GM19324 (cell line): Measurements from ENCODE around the gene CCDC170.

Source experiments
- ATAC-seq: cut with Tn5 transposase; IDR thresholded peaks from one replicate; pipeline ENCODE4 v1.9.1; 2021; ENCODE audit warnings: mild to moderate bottlenecking, moderate library complexity; ENCODE audit not compliant: unreplicated experiment, low FRiP score

The CCDC170 gene

DNA sequence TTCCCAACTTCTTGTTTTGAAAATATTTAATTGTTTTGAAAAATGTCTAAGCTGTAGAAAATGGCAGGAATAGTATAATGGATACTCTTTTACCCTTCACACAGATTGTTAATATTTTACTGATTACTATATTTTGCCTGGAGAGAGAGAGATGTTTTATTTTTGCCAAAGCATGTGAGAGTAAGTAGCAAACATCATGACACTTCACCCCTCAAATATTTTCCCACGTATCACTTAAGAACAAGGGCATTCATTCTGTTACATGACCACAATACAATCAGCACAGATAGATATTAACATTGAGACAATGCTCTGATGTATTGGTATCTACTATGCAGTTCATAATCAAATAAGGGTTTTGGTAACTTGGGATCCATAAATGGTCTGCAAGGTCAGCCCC lies 116.5 kb downstream of the CCDC170 start:
- no peak for ATAC-seq

DNA sequence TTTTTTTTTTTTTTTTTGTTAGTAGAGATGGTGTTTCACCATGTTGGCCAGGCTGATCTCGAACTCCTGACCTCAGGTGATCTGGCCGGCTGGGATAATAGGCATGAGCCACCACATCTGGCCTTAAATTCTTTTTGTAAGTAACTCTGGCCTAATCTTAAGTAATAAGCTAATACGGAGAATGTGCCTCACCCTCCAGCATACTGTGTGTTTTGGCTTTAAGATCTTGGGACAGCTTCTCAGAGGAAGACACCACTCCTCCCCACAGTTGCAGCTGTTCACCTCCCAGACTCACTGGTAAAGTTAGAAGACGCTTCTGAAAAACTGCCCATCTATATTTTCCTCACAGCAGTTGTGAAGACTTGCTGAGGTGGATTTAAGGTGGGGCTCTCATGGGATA lies 120.8 kb downstream of the CCDC170 start:
- ATAC-seq, result no peak

DNA sequence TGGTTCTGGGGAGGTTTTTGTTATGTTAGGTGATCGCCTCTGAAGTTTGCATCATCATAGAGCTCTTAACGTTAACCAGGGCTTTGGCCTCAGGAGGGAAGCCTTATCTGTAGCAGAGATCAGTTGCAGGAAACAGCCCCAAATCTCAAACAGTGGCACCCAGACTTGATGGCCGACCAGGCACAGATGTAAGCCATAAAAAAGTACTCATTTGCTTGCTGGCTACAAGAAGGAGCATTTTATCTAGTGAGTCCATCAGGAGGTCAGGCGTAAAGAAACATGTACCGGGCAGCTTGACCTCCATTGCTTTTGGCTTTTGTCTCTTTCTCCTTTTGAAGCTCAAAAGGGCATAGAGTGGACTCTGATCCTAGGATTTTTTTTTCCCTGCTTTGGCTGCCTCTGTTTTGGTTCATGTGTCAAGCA lies 122.3 kb downstream of the CCDC170 start:
- ATAC-seq, result no peak

DNA sequence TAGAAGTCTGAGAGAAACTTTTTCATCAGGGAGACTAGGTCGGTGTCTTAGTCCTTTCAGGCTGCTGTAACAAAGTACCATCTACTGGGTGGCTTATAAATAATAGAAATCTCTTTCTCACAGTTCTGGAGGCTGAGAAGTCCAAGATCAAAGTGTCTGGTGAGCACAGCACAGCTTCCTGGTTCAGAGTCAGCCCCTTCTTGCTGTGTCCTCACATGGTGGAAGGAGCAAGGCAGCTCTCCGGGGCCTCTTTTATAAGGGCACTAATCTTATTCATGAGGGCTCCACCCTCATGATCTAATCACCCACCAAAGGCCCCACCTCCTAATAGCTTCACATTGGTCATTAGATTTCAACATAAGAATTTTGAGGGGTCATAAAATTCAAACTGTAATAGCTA lies 122.8 kb downstream of the CCDC170 start:
- ATAC-seq, result no peak

DNA sequence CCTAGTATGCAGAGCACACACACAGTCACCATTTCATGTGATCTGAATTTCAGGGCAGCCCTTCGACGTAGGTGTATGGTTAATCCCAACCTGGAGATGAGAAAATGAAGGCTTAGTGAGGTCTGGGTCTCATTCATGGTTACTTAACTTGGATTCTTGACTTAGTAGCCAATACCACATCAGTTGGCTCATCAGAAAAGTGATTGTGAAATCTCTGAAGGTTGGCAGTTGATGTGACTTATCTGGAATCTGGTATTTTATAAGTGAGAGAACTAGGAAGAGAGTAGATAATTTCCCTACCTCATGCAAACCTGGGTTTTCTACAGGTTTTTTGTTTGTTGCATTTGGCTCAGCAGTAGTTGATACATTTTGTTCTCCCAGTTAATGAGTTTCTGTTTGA lies 123.7 kb downstream of the CCDC170 start:
- ATAC-seq, result no peak

DNA sequence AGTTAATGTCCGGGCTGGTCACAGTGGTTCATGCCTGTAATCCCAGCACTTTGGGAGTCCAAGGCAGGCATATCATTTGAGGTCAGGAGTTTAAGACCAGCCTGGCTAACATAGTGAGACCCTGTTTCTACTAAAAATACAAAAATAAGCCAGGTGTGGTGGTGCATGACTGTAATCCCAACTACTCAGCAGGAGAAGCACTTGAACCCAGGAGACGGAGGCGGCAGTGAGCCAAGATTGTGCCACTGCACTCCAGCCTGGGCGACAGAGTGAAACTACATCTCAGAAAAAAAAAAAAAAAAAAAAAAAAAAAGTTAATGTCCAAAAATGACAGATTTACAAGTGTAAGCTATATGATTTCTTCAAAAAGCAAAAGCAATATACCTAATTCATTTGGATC lies 124.9 kb downstream of the CCDC170 start:
- no peak for ATAC-seq

DNA sequence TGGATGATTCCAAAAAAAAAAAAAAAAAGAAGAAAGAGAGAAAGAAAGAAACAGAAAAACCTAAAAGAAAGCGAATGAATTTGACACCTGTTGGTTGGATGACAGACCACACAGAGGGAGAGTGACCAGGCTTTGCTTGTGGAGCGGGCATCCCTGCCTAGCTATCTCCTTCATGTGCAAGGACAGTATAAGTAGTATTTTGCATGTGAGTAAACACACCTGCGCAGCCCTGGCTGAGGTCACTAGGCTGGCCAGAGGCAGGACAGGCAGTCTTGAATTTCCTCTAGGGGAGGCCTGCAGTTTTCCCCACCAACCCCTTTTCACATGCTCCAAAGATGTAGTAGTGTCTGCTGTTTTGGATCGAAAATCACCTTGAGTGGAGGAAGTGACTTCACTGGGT lies 126.4 kb downstream of the CCDC170 start:
- ATAC-seq, result no peak

DNA sequence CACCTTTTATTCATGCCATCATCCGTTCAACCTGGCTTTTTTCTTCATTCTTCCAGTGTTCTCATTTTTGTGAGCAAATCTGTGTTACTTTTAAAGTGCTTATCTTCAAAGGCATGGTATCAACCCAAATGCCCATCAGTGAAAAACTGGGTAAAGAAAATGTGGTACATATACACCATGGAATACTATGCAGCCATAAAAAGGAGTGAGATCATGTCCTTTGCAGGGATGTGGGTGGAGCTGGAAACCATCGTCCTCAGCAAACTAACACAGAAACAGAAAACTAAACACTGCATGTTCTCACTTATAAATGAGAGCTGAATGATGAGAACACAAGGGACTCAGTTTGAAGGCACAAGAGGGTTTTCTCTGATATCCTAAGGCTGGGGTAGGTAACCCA lies 130.3 kb downstream of the CCDC170 start:
- ATAC-seq, result no peak

DNA sequence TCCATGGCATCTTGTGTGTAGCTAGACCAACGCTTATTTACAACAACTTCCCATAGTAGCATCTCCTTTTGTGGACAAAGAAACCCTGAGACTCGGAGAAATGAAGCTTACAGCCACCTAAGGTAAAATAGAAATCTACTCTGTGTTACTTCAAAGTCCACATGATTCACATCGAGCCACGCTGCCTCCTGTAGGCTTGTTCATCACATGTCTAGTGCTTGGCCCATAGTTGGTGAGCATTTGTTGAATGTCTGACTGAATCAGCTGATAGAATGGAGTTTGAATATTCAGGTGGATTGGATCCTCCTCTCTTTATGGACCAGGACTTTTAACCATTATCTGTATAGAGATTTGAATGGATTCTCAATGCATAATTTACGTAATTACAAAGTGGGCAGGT lies 130.7 kb downstream of the CCDC170 start:
- ATAC-seq, result no peak

DNA sequence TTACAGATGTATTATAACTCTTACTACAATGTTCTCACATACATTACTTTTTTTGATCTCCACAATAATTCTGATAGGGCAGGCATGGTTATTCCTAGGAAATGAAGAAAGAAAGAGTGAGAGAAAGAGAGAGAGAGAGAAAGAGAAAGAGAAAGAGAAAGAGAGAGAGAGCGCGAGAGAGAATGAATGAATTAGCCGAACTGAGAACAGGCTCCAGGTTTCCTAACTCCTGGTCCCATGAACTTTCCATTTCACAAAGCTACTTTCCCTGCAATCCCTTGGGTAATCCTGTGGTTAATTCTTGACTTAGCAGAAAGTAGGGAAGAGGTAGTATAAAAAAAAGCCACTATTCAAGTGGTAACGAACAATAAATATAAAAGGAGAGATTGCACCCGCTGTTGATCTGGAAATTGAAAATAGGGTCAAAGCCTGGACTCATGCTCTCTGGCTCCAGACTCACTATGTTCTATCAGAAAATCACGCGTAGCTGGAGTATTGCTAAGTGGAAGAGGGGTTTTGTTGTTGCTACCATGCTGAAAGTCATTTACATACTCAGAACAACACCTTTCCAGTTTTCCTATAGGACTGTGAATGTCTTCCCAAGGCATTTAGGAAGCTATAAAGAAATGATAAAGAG lies 131.2 kb downstream of the CCDC170 start:
- ATAC-seq, result no peak

DNA sequence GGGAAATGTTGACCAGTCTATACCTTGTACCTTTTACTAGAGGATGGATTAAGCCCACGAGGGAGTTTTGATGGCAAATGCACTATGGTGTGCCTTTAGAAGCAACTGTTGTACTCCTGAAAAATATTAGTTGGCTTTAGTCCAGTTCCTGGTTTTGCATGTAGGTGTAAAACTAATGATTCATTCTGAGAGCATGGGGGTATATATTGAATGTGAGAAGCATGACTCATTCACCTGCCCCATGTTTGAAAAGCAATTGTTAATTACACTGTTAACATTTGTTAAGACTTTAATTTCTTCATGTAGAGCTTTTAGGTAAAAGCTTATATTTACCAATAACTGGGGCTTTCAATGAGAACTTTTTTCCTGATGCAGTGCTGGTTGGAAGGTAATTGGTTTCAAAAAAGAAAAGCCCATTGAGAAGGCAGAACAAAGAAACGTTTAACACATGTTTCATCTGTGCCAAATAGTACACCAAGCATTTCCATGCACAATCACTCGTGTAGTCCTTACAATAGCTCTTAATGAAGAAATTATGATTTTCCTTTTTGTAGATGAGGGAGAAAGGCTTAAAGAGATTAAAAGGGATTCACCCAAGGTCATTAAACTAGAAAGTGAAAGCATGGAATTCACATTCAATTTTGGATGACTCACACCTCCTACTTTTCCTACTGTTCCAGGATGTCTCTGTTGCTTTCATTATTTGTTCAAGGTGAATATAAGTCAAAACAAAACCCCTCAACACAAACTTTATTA lies 134.1 kb downstream of the CCDC170 start:
- no peak for ATAC-seq

DNA sequence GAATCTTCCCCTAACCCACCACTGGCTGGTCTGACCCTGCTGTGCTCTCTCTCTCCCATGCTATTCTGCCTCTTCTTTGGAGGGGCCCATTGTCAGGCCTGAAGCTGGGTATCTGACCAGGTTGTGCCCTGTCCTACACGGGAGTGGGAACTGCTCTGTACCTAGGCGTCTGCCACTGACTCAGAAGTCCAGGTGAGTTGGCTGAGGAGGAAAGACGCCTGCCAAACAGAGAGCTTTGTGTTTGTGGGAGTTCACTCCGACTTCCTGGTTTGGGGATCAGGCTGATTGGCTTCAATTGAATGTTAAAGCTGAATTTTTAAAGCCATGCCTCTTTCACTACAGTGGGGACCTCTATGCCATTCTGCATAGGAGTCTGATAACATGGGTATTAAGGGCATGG lies 136.0 kb downstream of the CCDC170 start:
- no peak for ATAC-seq

DNA sequence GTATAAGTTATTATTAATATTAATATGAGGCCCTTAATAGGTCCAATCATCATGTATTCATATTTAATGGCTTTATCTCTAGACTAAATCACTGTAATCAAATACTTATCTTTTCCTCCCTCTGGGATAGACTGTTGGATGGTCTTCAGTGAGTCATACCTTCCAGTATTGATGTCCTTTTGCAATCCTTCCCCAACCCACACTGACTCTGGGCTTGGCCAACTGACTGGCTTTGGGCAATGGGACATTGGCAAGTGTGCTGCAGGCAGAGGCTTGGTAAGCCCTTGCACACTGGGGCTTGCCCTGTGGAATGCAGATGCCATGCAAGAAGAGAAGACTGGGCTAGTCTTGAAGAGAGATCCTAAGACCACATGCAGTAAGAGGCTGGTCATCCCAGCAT lies 136.6 kb downstream of the CCDC170 start:
- no peak for ATAC-seq

DNA sequence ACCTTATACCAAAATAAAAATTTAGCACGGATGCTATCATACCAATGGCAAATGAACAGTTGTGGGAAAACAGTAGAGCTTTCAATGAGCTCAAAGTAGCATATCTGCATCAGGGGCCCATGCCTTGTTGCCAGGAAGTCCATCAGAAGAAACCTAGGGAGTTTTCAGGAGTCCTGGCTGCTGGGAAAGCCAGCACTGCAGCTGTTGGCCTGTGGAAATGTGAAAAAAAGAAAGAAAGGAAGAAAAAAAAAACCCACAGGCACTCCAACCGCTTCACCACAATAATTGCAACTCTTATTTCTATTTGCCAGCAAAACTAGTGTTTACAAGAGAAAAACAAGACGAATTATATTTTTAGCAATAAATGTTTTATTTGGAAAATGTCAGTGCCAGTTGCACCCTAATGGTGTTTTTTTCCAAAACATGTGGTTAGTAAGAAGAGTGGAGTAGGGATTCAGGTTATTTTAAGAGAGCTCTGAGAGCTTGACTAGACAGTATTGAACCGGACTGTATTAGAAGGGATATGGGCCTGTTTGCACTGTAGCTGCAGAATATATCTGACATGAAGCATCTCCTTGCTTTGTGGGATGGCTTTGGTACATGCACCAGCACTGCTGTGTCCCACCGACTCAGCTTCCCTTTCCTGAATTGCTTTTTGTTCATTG lies 137.3 kb downstream of the CCDC170 start:
- ATAC-seq, result no peak

DNA sequence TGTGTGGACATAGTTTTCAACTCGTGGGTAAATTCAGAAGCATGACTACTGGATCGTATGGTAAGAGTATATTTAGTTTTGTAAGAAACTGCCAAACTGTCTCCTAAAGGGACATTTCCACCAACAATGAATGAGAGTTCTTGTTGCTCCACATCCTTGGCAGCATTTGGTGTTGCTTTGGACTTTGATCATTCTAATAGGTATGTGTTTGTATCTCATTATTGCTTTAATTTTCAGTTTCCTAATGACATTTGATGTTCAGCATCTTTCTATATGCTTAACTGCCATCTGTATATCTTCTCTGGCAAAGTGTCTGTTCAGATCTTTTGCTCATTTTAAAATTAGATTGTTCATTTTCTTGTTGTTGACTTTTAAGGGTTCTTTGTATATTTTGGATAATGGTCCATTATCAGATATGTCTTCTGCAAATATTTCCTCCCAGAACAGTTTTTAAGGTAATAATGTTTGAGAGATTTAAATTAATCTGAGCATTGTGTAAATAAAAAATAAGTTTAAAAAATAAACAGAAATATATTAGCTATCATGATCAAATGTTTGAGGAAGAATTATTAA lies 138.7 kb downstream of the CCDC170 start:
- no peak for ATAC-seq

DNA sequence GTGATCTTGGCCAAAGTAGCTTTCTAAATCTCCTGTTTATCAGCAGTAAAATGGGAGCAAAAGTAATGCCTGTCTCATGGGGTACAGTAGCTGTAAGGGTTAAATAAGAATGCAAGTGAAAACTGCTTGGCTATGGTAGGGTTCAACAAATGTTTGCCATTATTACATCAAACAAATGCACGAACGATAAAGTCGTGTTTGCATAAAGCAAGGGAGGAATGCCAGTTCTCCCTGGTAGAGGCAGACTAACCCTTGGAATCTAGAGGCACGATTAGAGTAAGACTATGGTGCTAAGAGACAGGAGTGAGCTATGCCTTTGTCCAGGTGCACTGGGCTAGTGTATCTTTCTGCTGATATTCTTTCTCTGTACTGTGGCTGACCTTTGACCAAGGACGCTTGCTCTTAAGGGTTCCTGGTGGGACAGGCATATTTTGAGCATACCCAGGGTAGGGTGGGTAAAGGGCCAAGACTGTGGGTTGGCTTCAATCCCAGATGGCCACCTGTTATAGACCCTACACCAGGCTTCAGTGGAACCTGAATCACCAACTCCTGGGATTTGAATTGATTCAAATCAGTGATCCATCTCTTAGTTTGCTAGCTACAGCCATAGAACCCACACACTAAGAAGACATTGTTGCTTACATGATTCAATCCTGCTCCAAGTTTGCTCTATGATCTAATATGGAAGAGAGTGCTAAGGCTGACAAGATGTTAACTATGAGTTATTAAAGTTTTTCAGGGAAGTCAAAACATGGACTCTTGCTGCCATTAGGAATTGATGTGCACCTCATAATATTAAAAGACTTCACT lies 139.9 kb downstream of the CCDC170 start:
- no peak for ATAC-seq

DNA sequence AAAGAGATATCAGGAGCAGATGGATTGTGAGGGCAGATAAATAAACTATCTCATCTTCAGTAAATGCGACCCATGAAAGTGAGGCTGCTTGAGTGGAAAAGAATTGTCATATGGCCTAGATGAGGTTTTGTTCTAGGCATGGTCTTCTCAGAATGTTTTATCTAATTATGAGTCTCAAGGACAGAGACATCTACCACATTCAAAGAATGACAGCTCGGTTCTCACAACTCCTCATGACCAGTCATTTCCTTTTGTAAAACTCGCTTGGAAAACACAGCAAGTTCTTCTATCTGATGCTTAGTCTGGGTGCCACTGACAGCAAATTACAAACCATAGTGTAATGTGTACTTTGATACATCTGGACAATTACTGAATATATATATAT lies 140.5 kb downstream of the CCDC170 start:
- no peak for ATAC-seq

DNA sequence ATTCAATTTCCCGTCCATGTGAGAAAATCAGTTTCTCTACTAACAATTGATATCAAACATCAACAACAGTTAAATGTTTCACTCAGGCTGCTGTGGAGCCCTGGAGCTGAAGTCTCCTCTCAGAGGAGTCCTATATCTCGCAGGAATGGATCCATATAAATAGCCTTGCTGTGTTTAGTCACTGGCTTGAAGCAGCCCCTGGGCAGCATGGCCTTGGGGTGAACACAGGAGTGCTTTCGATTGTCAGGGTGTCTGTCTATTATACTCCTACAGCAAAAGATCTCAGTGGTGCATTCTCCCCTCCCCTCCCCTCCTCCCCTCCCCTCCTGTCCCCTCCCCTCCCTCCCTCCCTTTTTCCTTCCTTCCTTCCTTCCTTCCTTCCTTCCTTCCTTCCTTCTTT lies 141.9 kb downstream of the CCDC170 start:
- no peak for ATAC-seq

DNA sequence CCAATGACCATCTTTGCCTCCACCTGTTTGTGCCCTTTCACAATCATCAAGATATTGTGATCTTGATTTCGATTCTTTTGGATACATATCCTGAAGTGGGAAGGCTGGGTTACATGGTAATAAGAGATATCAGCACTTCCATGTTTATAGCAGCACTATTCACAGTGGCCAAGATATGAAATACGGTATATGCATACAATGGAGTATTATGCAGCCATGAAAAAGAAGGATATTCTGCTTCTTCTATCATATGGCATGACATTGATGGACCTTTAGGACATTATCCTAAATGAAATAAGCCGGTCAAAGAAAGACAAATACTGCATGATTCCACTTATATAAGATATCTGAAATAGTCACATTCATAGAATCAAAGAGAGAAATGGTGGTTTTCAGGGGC lies 144.0 kb downstream of the CCDC170 start:
- no peak for ATAC-seq

DNA sequence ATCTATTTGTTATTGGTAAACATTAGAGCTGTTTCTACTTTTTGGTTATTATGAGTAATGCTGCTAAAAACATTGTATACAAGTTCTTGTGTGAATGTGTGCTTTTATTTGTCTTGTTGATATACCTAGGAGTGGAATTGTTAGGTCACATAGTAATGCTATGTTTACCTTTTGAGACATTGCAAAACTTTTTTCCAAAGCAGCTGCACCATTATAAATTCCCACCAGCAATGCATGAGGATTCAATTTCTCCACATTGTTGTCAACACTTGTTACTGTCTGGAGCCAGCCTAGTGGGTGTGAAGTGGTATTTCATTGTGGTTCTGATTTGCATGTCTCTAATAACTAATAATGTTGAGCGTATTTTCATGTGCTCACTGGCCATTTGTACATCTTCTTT lies 145.9 kb downstream of the CCDC170 start:
- no peak for ATAC-seq

DNA sequence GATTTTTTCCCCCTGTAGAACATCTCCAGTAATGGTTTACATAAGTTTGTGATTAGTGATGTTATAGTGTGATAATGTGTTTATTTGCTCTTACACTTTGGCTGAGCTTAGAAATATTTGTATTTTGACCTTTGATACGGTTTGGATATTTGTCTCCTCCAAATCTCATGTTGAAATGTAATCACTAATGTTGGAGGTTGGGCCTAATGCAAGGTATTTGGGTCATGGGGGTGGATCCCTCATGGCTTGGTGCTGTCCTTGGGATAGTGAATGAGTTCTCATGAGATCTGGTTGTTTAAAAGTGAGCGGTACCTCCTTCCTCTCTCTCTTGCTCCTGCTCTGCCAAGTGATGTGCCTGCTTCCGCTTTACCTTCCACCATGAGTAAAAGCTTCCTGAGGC lies 147.2 kb downstream of the CCDC170 start:
- no peak for ATAC-seq
